EH (cell line): ENCODE measurements around the gene AGBL1.

Experiments
- DNase-seq: peaks from one replicate; pipeline ENCODE4 v3.0.0-alpha.2; 2015; ENCODE audit warnings: low read depth

Gene AGBL1

GRCh38 chr15:86645925-86646500, 566.3 kb downstream of the AGBL1 start:
- no peak for DNase-seq

GRCh38 chr15:86647810-86648440, 568.3 kb downstream of the AGBL1 start:
- no peak for DNase-seq

GRCh38 chr15:86649277-86649676, 569.6 kb downstream of the AGBL1 start:
- DNase-seq, result no peak

- DNase-seq, result no peak
Measured at GRCh38 chr15:86650094-86650493, 570.4 kb downstream of the AGBL1 start.

- DNase-seq, result no peak
Measured at GRCh38 chr15:86653344-86654197, 573.9 kb downstream of the AGBL1 start.

GRCh38 chr15:86654501-86654900, 574.8 kb downstream of the AGBL1 start:
- DNase-seq, result no peak

- no peak for DNase-seq
Measured at GRCh38 chr15:86657305-86657704, 577.6 kb downstream of the AGBL1 start.

GRCh38 chr15:86659724-86660411, 580.2 kb downstream of the AGBL1 start:
- DNase-seq, result no peak

GRCh38 chr15:86661580-86661979, 581.9 kb downstream of the AGBL1 start:
- DNase-seq, result no peak

GRCh38 chr15:86663304-86663703, 583.6 kb downstream of the AGBL1 start:
- DNase-seq, result no peak

GRCh38 chr15:86663979-86664378, 584.3 kb downstream of the AGBL1 start:
- no peak for DNase-seq

GRCh38 chr15:86664581-86664980, 584.9 kb downstream of the AGBL1 start:
- no peak for DNase-seq

GRCh38 chr15:86676002-86676401, 596.3 kb downstream of the AGBL1 start:
- DNase-seq, result no peak

GRCh38 chr15:86677278-86677677, 597.6 kb downstream of the AGBL1 start:
- no peak for DNase-seq

GRCh38 chr15:86685263-86685662, 605.6 kb downstream of the AGBL1 start:
- no peak for DNase-seq

- no peak for DNase-seq
Measured at GRCh38 chr15:86689006-86689405, 609.3 kb downstream of the AGBL1 start.

- DNase-seq, result no peak
Measured at GRCh38 chr15:86690566-86690965, 610.9 kb downstream of the AGBL1 start.

GRCh38 chr15:86691091-86691663, 611.5 kb downstream of the AGBL1 start:
- no peak for DNase-seq

GRCh38 chr15:86700864-86701610, 621.4 kb downstream of the AGBL1 start:
- no peak for DNase-seq

- DNase-seq, result no peak
Measured at GRCh38 chr15:86701611-86701963, 621.9 kb downstream of the AGBL1 start.

GRCh38 chr15:86706813-86707212, 627.1 kb downstream of the AGBL1 start:
- DNase-seq, result no peak

- no peak for DNase-seq
Measured at GRCh38 chr15:86711476-86711875, 631.8 kb downstream of the AGBL1 start.
